A549 (cell line): Measurements from ENCODE around the gene JAG2. TPM values are rescaled to one million over a fixed set of nuclear protein-coding genes. Genes with fewer than 3 reads are reported as not detected.
A peak's percentile ranks its signal among the peaks of the same experiment; 100 is the strongest.

Source experiments
- ATAC-seq, 2 experiments: fragments of 200-7000 bp in 1 of 2; fragments of >200 bp in 1 of 2; cut with Nextera tagmentation in 1 of 2; cut with Tn5 transposase in 1 of 2; 3 replicates each; pipeline versions ENCODE4 v1.8.0 to v1.9.1; 2018 to 2020; ENCODE audit warnings: mild to moderate bottlenecking in 1 of 2, moderate library complexity in 1 of 2
- CTCF ChIA-PET: fragments of 300-600 bp; sonication (Branson Sonifier 250); formaldehyde crosslinking; extraction: SDS; loops from one replicate; lab custom pipeline; 2021; ENCODE audit warnings: antibody characterized with exemption, inconsistent platforms; lab: Yijun Ruan, JAX
- POLR2A ChIA-PET: fragments of 350-600 bp; formaldehyde crosslinking; extraction: SDS; loops from one replicate; lab custom pipeline; 2021; ENCODE audit warnings: antibody characterized with exemption, inconsistent platforms; lab: Yijun Ruan, JAX
- DNase-seq, 2 experiments: peaks; one replicate each; pipeline versions ENCODE4 v3.0.0 to v3.0.0-alpha.2; 2011 to 2016; ENCODE audit warnings: low read depth in 1 of 2, low spot score in 1 of 2
- FAIRE-seq: peaks from 2 replicates; lab custom pipeline; 2011; peaks lifted over from hg19 to GRCh38; lab: Jason Lieb, UNC
- H3K27ac ChIP-seq, 2 experiments: fragments of >200 bp; sonication (Bioruptor Twin); formaldehyde crosslinking; 3 replicates each; pipeline ENCODE4 v1.5.1; 2016 to 2017
- H3K4me1 ChIP-seq: fragments of >200 bp; sonication (Bioruptor Twin); formaldehyde crosslinking; 3 replicates; pipeline ENCODE4 v1.6.1; 2016
- H3K4me2 ChIP-seq: fragments of >200 bp; sonication (Bioruptor Twin); formaldehyde crosslinking; 3 replicates; pipeline ENCODE4 v1.6.1; 2016
- H3K4me3 ChIP-seq: fragments of >200 bp; sonication (Bioruptor Twin); formaldehyde crosslinking; 3 replicates; pipeline ENCODE4 v1.5.1; 2016
- H3K9me3 ChIP-seq: fragments of >200 bp; sonication (Bioruptor Twin); formaldehyde crosslinking; 3 replicates; pipeline ENCODE4 v1.6.1; 2016
- BHLHE40 ChIP-seq: IDR thresholded peaks from 2 replicates; pipeline ENCODE4 v1.6.1; 2012; ENCODE audit warnings: low read depth, low read length, inconsistent platforms
- CBX8 ChIP-seq: fragments of 200-600 bp; sonication (generic); IDR thresholded peaks from 2 replicates; pipeline ENCODE4 v1.6.1; 2016
- CHD2 ChIP-seq: fragments of 150-350 bp; IDR thresholded peaks from 2 replicates; pipeline ENCODE4 v1.6.1; 2014; ENCODE audit warnings: low read length; ENCODE audit not compliant: partially characterized antibody
- ESRRA ChIP-seq: fragments of 150-350 bp; IDR thresholded peaks from 2 replicates; pipeline ENCODE4 v1.6.1; 2014; ENCODE audit warnings: mild to moderate bottlenecking, low read length, borderline replicate concordance
- FOSB ChIP-seq: fragments of 250-450 bp; sonication (Bioruptor Pico); IDR thresholded peaks from 2 replicates; pipeline ENCODE4 v1.5.0; 2020; ENCODE audit warnings: mild to moderate bottlenecking, moderate library complexity
- FOXS1 ChIP-seq: fragments of 250-450 bp; sonication (Bioruptor Pico); IDR thresholded peaks from 2 replicates; pipeline ENCODE4 v1.5.0; 2020; ENCODE audit warnings: mild to moderate bottlenecking, moderate library complexity
- GATA3 ChIP-seq: IDR thresholded peaks from 2 replicates; pipeline ENCODE4 v1.6.1; 2012; ENCODE audit warnings: borderline replicate concordance
- HDAC2 ChIP-seq: fragments of 200-600 bp; sonication (generic); IDR thresholded peaks from 2 replicates; pipeline ENCODE4 v1.6.1; 2016
- HOXB13 ChIP-seq: fragments of 250-450 bp; sonication (Bioruptor Pico); IDR thresholded peaks from 2 replicates; pipeline ENCODE4 v1.5.0; 2020; ENCODE audit warnings: low read depth, mild to moderate bottlenecking, moderate library complexity
- JUN ChIP-seq, 2 experiments: fragments of >200 bp; sonication (Bioruptor Twin); formaldehyde crosslinking; IDR thresholded peaks; 2 replicates in 1 of 2; 3 replicates in 1 of 2; pipeline ENCODE4 v1.6.1; 2016 to 2017
- JUNB ChIP-seq: fragments of >200 bp; sonication (Bioruptor Twin); formaldehyde crosslinking; IDR thresholded peaks from 2 replicates; pipeline ENCODE4 v1.6.1; 2016
- KDM1A ChIP-seq: fragments of 200-600 bp; sonication (generic); IDR thresholded peaks from 2 replicates; pipeline ENCODE4 v1.6.1; 2016; ENCODE audit warnings: low read depth, mild to moderate bottlenecking
- KDM5A ChIP-seq: fragments of 200-600 bp; sonication (generic); IDR thresholded peaks from 2 replicates; pipeline ENCODE4 v1.6.1; 2016; ENCODE audit warnings: antibody characterized with exemption, mild to moderate bottlenecking
- MAZ ChIP-seq: fragments of 150-350 bp; IDR thresholded peaks from 2 replicates; pipeline ENCODE4 v1.6.1; 2014; ENCODE audit warnings: antibody characterized with exemption, low read depth, low read length, borderline replicate concordance
- MYC ChIP-seq: IDR thresholded peaks from 2 replicates; pipeline ENCODE4 v1.6.1; 2012; ENCODE audit warnings: mild to moderate bottlenecking, inconsistent platforms, low read length, improper control_type of control experiment, borderline replicate concordance
- NR3C1 ChIP-seq: fragments of >200 bp; sonication (Bioruptor Twin); formaldehyde crosslinking; IDR thresholded peaks from 3 replicates; pipeline ENCODE4 v1.6.1; 2017
- RAD21 ChIP-seq, 2 experiments: fragments of >200 bp in 1 of 2; sonication (Bioruptor Twin) in 1 of 2; formaldehyde crosslinking in 1 of 2; IDR thresholded peaks in 1 of 2; conservative IDR thresholded peaks in 1 of 2; 2 replicates in 1 of 2; 3 replicates in 1 of 2; pipeline ENCODE4 v1.6.1; 2012 to 2018; ENCODE audit warnings: inconsistent platforms in 1 of 2
- RFX5 ChIP-seq: fragments of 450-650 bp; IDR thresholded peaks from 2 replicates; pipeline ENCODE4 v1.7.1; 2014; ENCODE audit warnings: antibody characterized with exemption, mild to moderate bottlenecking, moderate library complexity
- RNF2 ChIP-seq: fragments of 200-600 bp; sonication (generic); IDR thresholded peaks from 2 replicates; pipeline ENCODE4 v1.6.1; 2016; ENCODE audit warnings: low read depth, mild to moderate bottlenecking, antibody characterized with exemption, moderate library complexity, borderline replicate concordance
- TFCP2L1 ChIP-seq: fragments of 250-450 bp; sonication (Bioruptor Pico); IDR thresholded peaks from 2 replicates; pipeline ENCODE4 v1.5.0; 2021; ENCODE audit warnings: mild to moderate bottlenecking
- ZFP36 ChIP-seq: fragments of 450-650 bp; IDR thresholded peaks from 2 replicates; pipeline ENCODE4 v1.6.1; 2014; ENCODE audit warnings: borderline replicate concordance; ENCODE audit not compliant: partially characterized antibody
- WGBS: methylation state at CpG from one replicate; pipeline ENCODE4 v1.1.6; 2017; ENCODE audit errors: missing lambda C conversion rate; 5-methylcytosine and 5-hydroxymethylcytosine counted together
- polyA plus RNA-seq, 4 experiments: library from polyadenylated mRNA; depleted of rRNA in 3 of 4; stranded (reverse); fragments of >200 nt; fragmentation: RNase III in 1 of 4; extraction: RNeasy Plus Mini Kit Qiagen cat#74134 plus additional on column Dnase treatment in 1 of 4; gene quantifications; 2 replicates in 3 of 4; 3 replicates in 1 of 4; pipeline ENCODE4 v1.2.3, GENCODE V29; 2011 to 2017
- TF ChIP-seq, protein P1 (sequence below): fragments of >200 bp; sonication (Bioruptor Twin); formaldehyde crosslinking; IDR thresholded peaks from 3 replicates; pipeline ENCODE4 v1.5.1; 2016
- TF ChIP-seq, protein P2 (sequence below): fragments of >200 bp; sonication (Bioruptor Twin); formaldehyde crosslinking; IDR thresholded peaks from 2 replicates; pipeline ENCODE4 v1.6.1; 2016
- TF ChIP-seq, protein P3 (sequence below): fragments of 250-450 bp; sonication (Bioruptor Pico); IDR thresholded peaks from 2 replicates; pipeline ENCODE4 v1.5.0; 2021; ENCODE audit warnings: mild to moderate bottlenecking, moderate library complexity, borderline replicate concordance

The JAG2 gene
- polyA plus RNA-seq, 2 of the 4 experiments (the other 2 are of a cell fraction): 5.9 to 20.4 TPM

DNA sequence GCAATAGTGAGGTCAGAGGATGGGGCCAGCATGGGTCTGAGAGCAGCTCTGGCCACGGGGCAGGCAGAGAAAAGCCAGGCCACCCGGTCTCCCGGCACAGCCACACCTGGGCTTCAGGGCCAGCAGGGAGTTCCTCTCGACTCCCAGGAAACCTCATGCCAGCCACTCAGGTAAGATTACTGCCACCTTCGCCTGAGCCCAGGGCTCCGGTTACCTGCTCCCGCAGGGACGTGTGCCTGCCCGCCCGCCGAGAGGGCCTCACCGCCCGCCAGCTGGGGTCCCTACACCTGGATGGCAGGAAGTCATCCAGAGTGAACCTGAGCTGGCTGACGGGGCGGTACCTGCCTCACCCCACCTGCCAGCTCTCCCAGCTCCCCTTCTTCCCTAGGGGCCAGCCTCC is 7.3 kb downstream of the JAG2 start:
- H3K4me2 ChIP-seq: no peak overlapping the region
- no peaks in the 10 kb centered on the region for H3K9me3 ChIP-seq
- ATAC-seq (peak in 1 of 2 experiments; percentile 17; a peak in 1 of 6 replicates), FAIRE-seq (no peak), DNase-seq (no peak)
- H3K4me3 ChIP-seq: no peak overlapping the region
- WGBS: 87% methylated on average over 14 of the region's 15 CpGs
- H3K27ac ChIP-seq: no peak overlapping the region
- H3K4me1 ChIP-seq: peaks cover 16% of the 10 kb centered on the region
- POLR2A ChIA-PET: no interaction called here
- TF ChIP-seq JUN (IDR thresholded peaks at IDR 0.05) (no peak), FOSB (CRISPR knock-in tag) (no peak), FOXS1 (no peak), ESRRA (no peak)
- CTCF ChIA-PET: interaction anchor here (0.7 to 2.8 kb wide), 2 partner anchors 71 to 190 kb away, joined by 4 to 14 read pairs; no protein-coding TSS in a partner anchor

DNA sequence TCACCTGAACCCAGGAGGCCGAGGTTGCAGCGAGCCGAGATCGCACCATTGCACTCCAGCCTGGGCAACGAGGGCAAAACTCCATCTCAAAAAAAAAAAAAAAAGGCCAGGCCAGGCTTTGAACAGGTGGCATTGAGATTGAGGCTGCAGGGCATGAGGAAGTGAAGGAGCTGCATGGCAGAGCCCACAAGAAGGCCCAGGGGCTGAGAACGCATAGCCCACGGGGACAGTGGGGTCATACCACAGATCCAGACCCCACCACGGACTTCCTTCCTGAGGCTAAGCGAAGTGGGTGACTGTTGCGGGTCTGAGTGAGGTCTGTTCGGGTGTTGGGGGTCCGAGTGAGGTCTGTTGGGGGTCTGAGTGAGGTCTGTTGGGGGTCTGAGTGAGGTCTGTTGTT is 7.8 kb downstream of the JAG2 start:
- TF ChIP-seq NR3C1 (no peak), RNF2 (no peak)
- TF ChIP-seq, all 56 proteins: peak for 0
- Histone ChIP-seq H3K4me3 (no peak overlapping the region), H3K4me1 (peaks cover 11% of the 10 kb centered on the region), H3K9me3 (no peaks in the 10 kb centered on the region), H3K4me2 (no peak overlapping the region), H3K27ac (no peak overlapping the region)
- ChIA-PET CTCF (interaction anchor here (0.7 to 2.8 kb wide), 2 partner anchors 70 to 134 kb away, joined by 3 to 14 read pairs; no protein-coding TSS in a partner anchor), POLR2A (no interaction called here)
- ATAC-seq (no peak), FAIRE-seq (no peak), DNase-seq (no peak)
- WGBS: 85% methylated on average over 10 of the region's 12 CpGs

DNA sequence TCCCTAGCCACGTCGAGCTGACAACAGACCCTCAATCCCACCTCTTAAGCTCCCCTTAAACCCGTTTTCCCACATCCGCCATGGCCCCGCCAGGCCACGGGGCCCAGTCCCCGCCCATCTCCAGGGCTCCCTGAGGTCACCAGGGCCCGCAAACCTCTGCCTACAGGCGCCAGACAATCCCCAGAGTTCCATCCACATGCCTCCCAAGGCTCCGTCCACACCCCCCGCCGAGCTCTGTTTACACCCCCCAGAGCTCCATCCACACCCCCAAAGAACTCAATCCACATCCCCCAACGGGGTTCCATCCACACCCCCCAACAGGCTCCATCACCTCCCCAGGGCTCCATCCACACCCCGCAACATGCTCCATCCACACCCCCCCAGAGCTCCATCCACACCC is 9.2 kb downstream of the JAG2 start:
- no peaks in the 10 kb centered on the region; the same call in 2 of the 3 replicates for H3K4me1 ChIP-seq
- H3K4me3 ChIP-seq: no peak overlapping the region
- no peaks in the 10 kb centered on the region for H3K9me3 ChIP-seq
- POLR2A ChIA-PET: no interaction called here
- WGBS: 83% methylated on average over 11 of the region's 14 CpGs
- ATAC-seq (no peak), FAIRE-seq (no peak), DNase-seq (no peak)
- no peak overlapping the region for H3K4me2 ChIP-seq
- CTCF ChIA-PET: interaction anchor here (0.8 to 2.8 kb wide), 4 partner anchors 9 to 184 kb away, joined by 5 to 14 read pairs (median 6); partner anchors contain the start of gene JAG2
- H3K27ac ChIP-seq: no peak overlapping the region
- no peak for TF ChIP-seq GATA3
- TF ChIP-seq MYC: no peak
- TF ChIP-seq CHD2: no peak
- TF ChIP-seq ZFP36: no peak
- no peak for TF ChIP-seq MAZ
- TF ChIP-seq RNF2: no peak
- no peak for TF ChIP-seq TFCP2L1 (CRISPR knock-in tag)
- no peak for TF ChIP-seq CBX8
- TF ChIP-seq ESRRA: no peak
- TF ChIP-seq BHLHE40: no peak
- no peak for TF ChIP-seq RFX5
- TF ChIP-seq, protein P1, sequence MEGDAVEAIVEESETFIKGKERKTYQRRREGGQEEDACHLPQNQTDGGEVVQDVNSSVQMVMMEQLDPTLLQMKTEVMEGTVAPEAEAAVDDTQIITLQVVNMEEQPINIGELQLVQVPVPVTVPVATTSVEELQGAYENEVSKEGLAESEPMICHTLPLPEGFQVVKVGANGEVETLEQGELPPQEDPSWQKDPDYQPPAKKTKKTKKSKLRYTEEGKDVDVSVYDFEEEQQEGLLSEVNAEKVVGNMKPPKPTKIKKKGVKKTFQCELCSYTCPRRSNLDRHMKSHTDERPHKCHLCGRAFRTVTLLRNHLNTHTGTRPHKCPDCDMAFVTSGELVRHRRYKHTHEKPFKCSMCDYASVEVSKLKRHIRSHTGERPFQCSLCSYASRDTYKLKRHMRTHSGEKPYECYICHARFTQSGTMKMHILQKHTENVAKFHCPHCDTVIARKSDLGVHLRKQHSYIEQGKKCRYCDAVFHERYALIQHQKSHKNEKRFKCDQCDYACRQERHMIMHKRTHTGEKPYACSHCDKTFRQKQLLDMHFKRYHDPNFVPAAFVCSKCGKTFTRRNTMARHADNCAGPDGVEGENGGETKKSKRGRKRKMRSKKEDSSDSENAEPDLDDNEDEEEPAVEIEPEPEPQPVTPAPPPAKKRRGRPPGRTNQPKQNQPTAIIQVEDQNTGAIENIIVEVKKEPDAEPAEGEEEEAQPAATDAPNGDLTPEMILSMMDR: no peak
- no peak for TF ChIP-seq KDM5A
- no peak for TF ChIP-seq KDM1A
- no peak for TF ChIP-seq HDAC2
- TF ChIP-seq, protein P2, sequence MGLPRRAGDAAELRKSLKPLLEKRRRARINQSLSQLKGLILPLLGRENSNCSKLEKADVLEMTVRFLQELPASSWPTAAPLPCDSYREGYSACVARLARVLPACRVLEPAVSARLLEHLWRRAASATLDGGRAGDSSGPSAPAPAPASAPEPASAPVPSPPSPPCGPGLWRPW: no peak
- TF ChIP-seq JUNB: no peak
- no peak for TF ChIP-seq RAD21 (conservative IDR thresholded peaks at IDR 0.05 in 1 of 2, IDR thresholded peaks at IDR 0.05 in 1 of 2)
- no peak for TF ChIP-seq HOXB13
- TF ChIP-seq, protein P3, sequence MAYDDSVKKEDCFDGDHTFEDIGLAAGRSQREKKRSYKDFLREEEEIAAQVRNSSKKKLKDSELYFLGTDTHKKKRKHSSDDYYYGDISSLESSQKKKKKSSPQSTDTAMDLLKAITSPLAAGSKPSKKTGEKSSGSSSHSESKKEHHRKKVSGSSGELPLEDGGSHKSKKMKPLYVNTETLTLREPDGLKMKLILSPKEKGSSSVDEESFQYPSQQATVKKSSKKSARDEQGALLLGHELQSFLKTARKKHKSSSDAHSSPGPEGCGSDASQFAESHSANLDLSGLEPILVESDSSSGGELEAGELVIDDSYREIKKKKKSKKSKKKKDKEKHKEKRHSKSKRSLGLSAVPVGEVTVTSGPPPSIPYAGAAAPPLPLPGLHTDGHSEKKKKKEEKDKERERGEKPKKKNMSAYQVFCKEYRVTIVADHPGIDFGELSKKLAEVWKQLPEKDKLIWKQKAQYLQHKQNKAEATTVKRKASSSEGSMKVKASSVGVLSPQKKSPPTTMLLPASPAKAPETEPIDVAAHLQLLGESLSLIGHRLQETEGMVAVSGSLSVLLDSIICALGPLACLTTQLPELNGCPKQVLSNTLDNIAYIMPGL (CRISPR knock-in tag): no peak
